C1 segment of cervical spinal cord (tissue), 14 donors: ENCODE results near the gene SERTAD1.

Experiments used
- DNase-seq, 14 donors: peaks; one replicate each; lab custom pipeline; 2025; lab: John Stamatoyannopoulos, UW

SERTAD1 gene

DNA sequence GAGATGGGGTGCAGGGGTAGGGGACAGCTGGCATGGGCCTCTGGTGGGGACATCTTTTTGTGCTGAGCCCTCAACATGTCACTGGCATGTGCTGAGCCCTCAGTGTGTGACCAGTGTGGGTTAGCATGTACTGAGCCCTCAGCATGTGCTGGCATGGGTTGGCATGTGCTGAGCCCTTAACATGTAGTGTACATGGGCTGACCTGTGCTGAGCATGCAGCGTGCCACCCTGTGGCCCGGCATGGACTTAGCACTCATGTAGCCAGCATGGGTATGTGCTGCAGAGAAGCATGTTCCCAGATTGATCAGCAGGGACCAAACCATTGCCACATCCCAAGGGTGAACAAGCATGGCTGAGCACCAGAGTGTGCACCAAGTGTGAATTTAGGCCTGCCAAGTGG lies 47.3 kb downstream of the SERTAD1 start:
- no peak for DNase-seq

- DNase-seq: no peak
Observed at GRCh38 chr19:40377876-40378385, 47.9 kb downstream of the SERTAD1 start.

- DNase-seq: no peak
Observed at GRCh38 chr19:40376286-40376862, 49.4 kb downstream of the SERTAD1 start.

DNA sequence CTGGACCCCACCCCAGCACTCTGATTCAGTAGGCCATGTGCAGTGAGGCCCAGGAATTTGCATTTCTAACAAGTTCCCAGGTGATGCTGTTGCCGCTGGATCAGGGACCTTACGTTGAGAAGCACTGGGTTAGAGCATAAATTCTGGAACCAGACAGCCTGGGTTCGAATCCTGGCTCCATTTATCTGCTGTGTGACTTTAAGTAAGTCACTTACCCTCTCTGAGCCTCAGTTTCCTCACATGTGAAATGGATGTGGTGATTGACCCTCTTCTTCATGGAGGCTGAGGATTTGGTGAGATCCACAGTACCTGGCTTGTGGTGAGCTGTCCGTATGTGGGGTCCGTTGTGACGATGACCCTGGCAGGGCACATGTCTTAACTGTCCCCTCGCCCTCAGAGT lies 51.7 kb downstream of the SERTAD1 start:
- no peak for DNase-seq

DNA sequence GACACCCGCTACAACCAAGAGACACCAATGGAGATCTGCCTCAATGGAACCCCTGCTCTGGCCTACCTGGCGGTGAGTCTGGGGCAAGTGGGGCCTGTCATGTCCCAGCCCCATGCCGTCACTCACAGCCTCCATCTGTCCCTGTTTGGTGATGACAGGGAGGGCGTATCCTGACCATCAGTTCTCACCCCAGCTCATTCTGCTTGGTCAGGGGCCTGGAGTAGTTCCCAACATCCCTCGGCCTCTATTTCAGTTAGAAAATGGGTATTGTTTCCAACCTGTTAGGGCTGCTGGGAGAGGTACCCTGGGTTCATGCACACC lies 54.0 kb downstream of the SERTAD1 start:
- DNase-seq: no peak
